HG03571 (cell line): ENCODE measurements around the gene SMS.

Experiments
- ATAC-seq: cut with Tn5 transposase; IDR thresholded peaks from one replicate; pipeline ENCODE4 v1.9.1; 2021; ENCODE audit not compliant: unreplicated experiment

SMS gene

DNA sequence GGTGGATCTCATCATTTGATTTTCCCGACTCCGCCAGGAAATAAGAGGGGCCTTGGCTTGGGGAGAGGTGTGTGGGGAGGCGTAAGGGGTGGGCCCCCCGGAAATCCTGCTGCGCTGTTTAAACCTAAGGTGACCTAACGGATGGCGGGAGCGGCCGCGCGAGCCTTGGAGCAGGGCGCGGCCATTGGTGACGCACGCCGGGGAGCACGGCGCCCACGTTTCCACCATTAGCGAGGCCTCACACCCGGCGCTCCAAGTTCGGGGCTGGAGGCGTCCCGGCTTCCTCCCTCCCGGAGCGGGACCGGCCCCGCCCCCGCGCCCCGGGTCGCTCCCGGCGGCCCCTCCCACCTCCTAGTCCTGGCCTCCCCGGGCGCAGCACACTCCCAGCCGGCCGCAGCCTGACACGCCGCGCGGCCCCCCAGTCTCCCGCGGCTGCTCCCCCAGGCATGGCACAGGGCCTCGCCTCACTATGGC lies at the start of gene SMS:
Gene SMS (plus strand): TSS at position 354 of the 474 bp plus-strand sequence. CDS start 116 bp downstream, at position 470.
- ATAC-seq: peak; percentile 77

DNA sequence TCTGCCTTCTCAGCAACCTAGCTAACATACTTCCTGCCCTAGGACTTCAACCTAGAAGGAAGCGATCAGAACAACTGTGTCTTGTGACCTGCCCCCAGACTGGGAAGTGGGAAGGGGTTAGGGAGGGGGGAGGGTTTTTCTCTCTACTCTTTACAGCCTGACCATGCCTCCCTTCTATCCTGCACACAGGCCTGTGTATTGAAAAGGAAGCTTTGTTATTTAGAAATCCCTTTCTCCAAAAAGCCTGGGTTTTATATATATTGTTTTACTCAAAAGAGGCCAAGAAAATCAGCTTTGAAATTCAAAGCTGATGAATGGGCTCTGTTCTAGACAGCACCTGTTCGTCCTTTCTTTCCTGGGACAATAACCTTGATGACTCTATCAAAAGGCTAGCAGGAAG lies 35.2 kb upstream of the SMS start:
- no peak for ATAC-seq

DNA sequence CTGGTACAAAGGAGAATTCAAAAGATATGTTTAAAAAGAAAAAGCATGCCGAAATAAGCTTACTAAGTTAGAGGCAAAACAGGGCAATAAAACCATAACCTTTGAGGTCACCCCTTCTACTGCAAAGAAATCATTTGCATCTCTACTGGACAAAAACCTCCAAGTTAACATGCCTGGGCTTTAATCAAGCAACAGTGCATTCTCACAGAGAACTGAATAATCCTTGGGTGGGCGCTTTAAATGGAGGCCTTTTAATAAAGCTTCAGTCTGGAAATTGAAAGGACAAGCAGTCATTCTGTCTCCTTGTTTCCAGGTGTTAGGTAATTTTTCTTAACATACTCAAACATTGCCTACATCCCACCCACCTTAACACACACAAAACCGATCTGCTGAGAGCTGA lies 34.6 kb upstream of the SMS start:
- ATAC-seq: no peak

DNA sequence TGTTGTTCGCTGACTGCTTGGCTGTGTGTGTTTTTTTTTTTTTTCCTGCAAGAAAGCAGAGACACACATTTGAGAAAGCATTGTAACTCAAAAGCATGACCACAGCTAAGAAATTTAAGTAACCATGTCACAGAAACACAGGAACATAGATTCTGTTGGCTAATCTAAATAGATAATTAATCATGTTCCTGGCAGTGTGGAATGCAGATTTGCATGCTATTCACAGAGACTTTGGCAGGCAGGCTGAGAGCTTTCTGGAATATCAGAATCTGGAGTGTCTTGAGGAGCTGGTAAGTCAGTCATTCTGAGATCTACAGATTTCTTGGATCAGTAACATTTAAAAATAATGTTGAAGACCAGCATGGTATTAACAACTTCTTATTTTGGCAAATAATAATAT lies 33.2 kb upstream of the SMS start:
- no peak for ATAC-seq

DNA sequence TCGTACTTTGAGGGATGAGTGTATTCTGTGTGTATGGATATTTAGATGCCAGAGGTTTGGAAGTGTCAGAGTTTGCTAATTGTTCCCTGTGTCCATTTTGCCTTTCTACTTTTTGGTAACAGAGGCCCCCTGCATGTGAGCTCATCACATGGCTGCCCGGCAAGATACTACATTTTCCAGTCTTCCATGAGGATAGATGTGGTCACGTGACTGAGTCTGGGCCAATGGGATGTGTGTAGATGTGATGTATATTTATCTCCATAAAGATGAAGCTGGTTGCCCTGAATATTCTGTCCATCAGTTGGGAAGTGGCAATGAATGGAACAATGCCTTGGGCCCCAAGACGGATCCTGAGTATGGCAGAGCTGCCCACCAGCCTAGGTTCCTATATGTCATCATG lies 29.0 kb upstream of the SMS start:
- ATAC-seq: no peak

DNA sequence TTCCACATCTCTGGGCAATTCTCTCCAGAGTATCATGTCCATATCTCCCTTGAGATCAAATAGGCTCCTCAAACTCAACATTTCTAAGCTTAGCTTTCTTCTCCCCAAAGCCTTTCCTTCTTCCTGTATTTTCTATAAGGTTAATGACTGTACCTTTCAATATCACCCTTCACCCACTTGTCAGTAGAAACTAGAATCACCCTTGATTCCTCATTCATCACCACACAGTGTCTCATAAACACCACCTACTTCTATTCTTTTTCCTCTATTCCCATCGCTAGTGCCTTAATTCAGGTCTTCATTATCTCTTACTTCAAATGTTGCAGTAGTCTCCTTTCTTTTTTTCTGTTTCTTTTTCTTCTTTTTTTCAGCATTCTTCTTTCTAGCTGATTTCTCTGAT lies 28.3 kb upstream of the SMS start:
- ATAC-seq: no peak

DNA sequence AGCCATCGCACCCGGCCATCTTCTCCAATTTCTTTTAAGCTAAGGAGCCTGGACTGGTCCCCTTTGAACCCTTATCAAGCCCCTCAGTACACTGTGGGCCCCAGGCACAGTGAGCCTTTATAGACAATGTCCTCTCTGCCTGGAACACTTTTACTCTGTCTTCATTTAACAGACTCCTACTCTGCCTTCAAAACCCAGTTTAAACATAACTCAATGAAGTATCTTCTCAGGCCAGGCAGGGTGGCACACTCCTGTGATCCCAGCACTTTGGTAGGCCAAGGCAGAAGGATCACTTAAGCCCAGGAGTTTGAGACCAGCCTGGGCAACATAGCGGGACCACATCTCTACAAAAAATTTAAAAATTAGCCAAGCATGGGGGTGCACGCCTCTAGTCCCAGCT lies 27.5 kb upstream of the SMS start:
- no peak for ATAC-seq

DNA sequence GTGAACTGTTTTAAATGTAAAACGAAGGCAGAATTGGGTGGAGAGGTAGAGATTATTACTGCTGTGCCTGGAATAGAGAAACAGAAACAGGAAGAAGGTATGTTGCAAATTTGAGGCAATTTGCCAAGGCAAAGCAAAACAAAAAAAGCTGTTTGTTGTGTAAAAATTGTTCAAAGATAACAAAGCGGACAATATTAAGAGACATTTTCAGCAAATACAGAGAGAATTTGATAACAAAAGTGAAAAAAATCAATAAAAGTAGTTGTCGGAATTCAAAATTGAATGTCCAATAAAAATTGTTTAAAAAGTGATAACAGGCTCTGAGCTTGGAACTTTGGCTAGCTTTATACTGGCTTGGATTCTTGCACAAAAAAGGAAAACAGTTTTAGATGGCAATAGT lies 14.4 kb upstream of the SMS start:
- ATAC-seq: no peak

DNA sequence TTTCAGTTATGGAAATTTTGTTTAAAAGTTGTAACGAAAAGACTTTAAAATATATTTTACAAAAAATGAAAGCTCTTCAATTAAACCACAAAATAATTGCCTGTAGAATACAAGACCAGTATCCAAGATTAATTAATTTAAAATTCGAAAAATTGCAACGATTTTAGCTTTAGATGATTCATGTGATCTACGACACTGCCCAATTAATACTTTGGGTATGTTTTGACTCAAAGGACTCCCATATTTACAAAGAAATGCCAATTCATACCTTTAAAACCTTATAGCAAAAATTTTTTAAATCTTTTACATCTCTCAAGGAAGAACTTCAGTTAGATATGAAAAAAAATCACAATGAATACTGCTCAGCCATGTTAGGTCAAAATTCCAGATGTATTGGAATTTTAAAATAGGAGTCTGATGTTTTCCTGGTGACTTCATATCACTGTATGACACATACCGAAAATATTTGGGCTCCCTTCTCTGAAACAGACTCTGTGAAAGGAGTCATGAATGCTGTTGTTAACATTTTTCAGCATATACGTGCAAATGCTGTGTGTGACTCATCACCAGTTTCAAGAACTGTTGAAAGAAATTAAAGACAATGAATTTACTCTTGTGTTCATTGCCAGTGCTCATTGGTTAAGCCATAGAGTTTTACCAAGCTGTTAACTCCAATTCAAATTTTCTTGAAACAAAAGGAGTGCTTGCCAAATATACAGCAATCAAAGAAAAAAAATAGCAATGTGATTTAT lies 13.8 kb upstream of the SMS start:
- ATAC-seq: no peak

DNA sequence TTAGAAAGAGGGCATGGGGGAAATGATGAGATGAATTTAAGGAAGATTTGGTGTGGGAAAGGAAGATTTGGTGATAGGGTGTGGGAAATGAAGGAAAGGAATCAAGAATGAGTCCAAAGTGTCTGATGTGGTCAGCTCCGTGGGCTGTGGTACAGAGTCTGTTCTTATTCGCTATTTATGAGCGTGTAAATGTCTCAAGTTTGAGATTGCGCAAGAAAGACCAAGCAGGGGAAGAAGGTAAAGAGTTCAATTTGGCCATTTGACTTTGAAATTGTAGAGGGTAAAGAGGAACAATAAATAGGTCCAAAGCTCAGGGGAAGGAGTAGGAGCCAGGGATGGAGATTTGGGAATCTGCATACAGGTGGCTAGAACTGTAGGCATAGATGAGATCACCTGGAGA lies 11.3 kb upstream of the SMS start:
- no peak for ATAC-seq

DNA sequence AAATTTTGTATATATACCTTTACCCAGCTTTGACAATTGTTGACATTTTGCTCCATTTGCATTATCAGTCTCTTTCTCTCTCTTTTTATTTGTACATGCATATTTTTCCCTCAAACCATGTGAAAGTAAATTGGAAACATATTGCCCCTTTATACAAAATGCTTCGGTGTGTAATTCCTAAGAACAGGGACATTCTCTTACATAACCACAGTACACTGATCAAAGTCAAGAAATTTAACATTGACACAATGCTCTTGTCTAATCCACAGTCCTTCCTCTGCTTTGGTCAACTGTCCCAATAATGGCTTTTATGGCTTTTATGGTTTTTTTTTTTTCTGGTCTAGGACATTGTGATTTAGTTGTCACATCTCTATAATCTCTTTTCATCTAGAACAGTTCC lies 9.5 kb upstream of the SMS start:
- no peak for ATAC-seq

DNA sequence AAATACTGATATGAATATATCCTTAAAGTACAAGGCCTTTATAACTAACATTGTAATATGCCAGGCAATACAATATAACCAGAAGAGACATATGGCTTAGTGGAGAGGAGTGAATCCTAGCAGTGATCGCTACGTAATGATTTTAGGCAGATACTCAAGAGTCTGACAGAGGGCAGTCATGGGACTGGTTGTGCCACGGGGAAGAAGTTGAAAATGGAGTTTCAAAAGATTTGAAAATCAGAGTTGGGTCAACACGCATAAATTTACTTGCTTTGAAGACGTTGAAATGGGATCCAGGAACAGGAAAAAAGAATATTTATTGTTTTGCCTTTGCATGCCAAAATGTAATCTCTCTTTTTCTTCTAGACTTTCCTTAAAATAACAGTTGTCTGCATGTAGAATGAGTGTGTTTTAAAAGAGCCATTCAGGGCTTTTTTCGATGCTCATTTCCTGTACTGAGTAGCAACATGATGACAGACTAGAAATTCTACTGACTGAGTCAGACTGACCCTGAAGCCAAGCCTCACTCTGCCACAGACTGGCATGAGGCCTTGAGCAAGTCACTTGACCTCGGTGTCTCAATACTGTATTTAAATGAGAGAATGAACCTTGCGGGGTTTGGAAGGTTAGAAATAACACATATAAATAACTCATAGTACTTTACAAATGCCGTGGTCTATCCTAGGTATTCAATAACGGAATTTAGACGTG lies 8.1 kb upstream of the SMS start:
- no peak for ATAC-seq

DNA sequence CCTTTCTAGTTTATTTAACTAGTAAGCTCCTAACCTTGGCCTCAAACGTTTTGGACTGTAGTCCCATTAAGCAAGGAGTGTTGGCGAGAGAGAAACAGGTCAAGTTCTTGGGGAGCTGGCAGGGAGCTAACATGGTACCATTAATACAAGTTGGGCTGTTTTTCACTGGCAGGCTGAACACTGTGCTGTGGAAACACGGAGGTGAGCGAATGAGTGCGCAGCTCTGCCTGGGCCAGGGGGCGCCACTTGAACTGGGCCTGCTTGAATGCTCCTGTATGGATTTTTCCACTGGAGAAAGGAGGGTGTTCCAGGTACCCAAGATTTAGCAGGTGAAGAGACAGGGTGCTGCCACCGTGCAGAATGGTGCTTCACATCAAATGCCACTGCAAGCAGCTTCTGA lies 7.4 kb upstream of the SMS start:
- no peak for ATAC-seq

DNA sequence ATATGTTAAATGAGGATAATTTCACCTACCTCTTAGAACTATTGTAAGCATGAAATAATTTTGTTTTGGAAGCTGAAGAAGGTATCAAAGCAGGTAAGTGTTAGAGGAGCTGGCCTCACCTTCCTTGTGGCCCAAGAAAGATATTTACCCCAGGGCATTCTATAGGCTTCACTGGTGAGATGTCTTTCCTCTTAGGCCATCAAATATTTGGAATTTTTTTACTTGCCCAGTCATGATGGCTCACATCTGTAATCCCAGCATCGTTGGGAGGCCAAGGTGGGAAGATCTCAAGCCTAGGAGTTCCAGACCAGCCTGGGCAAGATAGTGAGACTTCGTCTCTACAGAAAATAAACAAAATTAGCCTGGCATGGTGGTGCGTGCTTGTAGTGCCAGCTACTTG lies 6.1 kb upstream of the SMS start:
- no peak for ATAC-seq

DNA sequence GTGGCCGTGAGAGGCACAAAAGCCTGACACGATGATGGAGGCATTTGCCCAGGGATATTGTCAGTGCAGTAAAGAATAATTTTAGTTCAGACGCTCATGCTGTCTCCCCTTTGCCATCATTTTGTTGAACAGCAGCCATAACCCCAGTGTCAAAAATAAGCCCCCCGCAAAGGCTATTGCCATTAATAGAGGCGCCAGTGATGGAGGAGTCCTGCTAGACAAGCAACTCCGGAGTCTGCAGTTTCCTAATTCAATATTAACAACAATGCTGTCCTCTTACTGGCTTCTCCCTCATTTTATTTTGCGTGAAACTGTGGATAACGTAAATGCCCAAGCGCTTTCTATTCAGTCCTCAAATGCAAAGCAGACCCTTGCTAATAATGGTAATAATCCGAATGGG lies 603 bp upstream of the SMS start:
- ATAC-seq: no peak

DNA sequence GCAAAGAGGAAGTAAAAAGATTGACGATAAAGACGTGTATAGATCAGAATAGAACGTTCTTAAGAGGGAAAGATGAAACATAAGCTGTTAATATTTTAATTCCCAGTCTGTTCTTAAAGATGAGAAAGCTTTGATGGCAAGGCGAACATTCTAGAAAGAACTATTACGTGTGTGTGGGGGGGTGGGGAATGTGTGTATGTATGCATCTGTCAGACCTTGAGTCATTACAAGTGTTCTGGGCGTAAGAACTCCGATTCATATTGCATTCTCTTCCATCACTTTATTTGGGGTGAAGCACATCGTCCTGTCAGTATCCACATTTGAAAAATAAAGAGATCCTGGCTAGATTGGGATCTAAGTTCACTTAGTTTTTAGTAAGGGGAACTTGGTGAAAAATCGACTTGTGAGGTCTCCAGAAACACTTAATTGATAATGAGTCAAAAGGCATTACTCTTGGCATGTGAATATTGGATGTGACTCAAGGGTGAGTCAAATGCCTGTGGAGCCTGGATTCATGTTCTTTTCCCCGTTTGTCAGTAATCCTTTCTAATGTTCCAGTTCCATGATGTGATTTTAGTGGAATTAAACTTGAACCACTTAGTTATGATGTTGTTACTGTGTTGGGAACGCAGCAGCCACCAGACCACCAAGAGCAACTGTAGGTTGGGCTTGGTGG lies 3.1 kb downstream of the SMS start:
- no peak for ATAC-seq

DNA sequence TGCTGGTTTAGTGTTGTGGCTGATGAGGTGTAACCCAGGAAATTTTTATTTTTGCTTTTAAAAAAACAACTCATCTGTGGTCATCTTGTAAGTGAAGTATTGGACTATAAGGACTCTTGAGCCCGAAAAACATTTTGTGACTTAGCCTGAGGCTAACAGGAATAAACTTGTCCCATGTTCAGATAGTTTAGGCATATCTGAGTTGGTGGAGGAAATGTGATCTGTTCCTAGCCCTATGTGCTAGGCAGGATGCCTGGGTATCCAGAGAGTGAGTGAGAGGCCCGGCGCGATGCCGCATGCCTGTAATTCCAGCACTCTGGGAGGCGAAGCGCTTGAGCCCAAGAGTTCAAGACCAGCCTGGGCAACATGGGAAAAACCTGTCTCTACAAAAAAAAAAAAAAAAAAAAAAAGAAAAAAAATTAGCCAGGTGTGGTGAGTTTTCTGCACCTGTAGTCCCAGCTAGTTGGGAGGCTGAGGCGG lies 3.7 kb downstream of the SMS start:
- ATAC-seq: no peak

DNA sequence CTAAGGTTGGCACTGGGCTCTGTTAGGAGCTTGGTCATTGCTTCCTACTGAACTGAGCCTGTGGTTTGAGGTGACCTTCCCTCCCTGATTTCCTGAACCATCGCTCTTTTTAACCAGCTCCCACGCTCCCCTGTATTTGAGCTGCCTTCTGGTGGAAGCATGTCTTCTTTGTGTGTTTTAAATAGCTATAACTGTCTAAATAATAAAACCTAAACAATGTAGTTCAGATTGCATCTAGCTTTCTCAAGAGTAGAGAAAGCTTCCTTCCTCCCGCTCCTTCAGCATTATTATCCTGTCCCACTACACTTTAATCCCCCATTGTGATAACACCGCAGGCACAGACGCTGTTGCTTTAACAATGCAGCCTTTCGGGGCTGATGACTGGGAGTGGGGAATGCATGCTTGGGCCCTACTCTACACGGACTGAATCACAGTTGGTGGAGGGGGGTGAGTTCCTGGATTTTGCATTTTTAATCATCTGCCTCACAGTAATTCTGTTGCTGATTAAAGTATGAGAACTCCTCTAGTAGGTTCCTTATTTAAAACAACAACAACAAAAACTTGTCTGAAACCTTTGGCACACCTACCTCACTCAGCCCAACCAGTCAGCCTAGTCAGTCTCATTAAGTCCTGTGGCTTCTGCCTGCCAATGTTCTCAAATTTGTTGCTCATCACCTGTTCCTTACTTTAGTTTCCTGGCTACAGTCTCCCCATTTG lies 6.6 kb downstream of the SMS start:
- ATAC-seq: no peak

DNA sequence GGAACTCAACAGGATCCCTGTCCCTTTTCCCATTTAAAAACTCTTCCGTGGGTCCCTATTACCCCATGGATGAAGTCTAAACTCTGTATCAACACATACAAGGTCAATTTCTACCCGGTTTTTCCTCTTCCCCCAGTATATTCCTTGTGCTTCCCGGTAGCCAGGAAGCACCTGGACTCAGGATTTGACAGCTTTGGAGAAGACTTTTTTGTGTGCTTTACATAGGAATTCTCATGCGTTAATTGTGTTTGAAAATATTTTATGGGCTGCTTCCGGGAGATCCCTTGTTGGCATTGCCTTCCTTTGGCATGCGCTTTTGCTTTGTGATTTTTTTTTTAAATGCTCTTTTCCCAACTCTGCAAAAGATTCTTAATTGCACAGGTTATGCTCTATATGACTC lies 7.2 kb downstream of the SMS start:
- no peak for ATAC-seq

DNA sequence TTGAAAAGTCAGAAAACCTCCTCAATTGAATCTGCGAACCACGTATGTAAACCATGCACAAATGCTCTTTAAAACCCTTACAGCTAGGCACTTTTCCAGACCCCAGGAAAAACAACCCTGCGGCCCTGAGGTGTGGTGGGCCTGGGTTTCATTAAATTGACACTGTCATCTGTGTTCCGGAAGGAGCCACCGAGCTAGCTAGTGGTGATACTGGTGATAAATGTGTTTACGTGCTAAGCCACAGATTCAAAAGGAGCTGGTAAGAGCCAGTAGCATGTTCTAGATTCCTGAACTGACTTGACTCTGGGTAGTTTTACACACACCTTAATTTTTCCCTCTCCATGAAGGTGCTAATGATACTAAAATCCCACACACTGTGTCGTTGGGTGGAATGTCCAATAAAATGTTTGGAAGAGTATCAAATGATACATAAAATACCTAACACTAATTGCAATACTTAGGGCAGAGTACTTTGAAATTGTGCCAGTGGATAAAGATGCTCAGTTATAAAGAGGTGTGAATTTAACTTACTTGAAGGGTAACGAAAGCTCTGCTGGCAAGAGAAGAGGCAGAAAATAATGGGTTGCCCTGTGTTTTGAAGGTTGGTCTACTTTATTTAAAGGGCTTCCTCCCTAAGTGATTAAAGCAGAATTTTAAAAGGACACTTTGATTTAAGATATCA lies 8.5 kb downstream of the SMS start:
- ATAC-seq: no peak

DNA sequence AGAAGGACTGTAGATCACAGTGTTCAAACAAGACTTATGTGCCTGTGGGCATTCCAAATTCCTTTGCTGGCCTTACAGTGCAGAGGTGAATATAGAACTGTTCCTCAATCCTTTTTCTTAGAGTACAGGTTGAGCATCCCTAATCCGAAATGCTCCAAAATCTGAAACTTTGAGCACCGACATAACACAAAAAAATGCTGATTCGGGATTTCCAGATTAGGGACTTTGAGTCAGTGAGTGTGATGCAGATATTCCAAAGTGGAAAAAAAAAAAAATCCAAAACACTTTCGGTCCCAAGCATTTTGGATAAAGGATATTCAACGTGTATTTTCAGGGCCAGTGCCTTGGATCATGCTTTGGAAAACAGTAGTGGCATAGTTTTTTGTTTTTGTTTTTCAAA lies 9.2 kb downstream of the SMS start:
- ATAC-seq: no peak
